HepG2 (cell line): ENCODE data around the gene KCTD13. TPM values are rescaled to one million over a fixed set of nuclear protein-coding genes. Genes with fewer than 3 reads are reported as not detected.

Experiments used
- KLF16 ChIP-seq, 2 experiments: sonication (generic) in 1 of 2; formaldehyde crosslinking in 1 of 2; IDR thresholded peaks; 2 replicates each; pipeline versions ENCODE4 v1.6.1 to v1.8.0; 2016 to 2023; ENCODE audit warnings: missing genetic modification reagents in 2 of 2, missing compliant biosample characterization in 1 of 2
- MAFK ChIP-seq, 2 experiments: IDR thresholded peaks in 1 of 2; conservative IDR thresholded peaks in 1 of 2; 2 replicates each; pipeline ENCODE4 v1.6.1; 2011; ENCODE audit warnings: improper control_type of control experiment in 2 of 2, low read length in 2 of 2
- MBNL3 ChIP-seq: fragments of 250-450 bp; sonication (Bioruptor Pico); conservative IDR thresholded peaks from 2 replicates; pipeline ENCODE4 v1.8.0; 2022; ENCODE audit warnings: mild to moderate bottlenecking, inconsistent platforms
- NFIC ChIP-seq: IDR thresholded peaks from 2 replicates; pipeline ENCODE4 v1.6.1; 2012; ENCODE audit warnings: mild to moderate bottlenecking, low read length, inconsistent platforms
- RELA ChIP-seq: sonication (generic); formaldehyde crosslinking; IDR thresholded peaks from 2 replicates; pipeline ENCODE4 v1.4.0; 2020; ENCODE audit warnings: missing genetic modification reagents
- SP4 ChIP-seq: sonication (generic); formaldehyde crosslinking; IDR thresholded peaks from 2 replicates; pipeline ENCODE4 v1.8.1; 2023; ENCODE audit warnings: mild to moderate bottlenecking, missing genetic modification reagents
- SRSF9 ChIP-seq: fragments of 200-400 bp; formaldehyde crosslinking; IDR thresholded peaks from 2 replicates; pipeline ENCODE4 v1.6.1; 2018; ENCODE audit warnings: borderline replicate concordance, mild to moderate bottlenecking, low read depth, low read length; ENCODE audit not compliant: insufficient read depth, poor library complexity, severe bottlenecking
- THYN1 ChIP-seq: sonication (generic); formaldehyde crosslinking; IDR thresholded peaks from 2 replicates; pipeline ENCODE4 v1.8.1; 2023; ENCODE audit warnings: low read depth, mild to moderate bottlenecking, moderate library complexity, missing genetic modification reagents, borderline replicate concordance
- ZFP1 ChIP-seq: IDR thresholded peaks from 2 replicates; pipeline ENCODE4 v1.6.1; 2016
- ZFP36L1 ChIP-seq: sonication (generic); formaldehyde crosslinking; IDR thresholded peaks from 2 replicates; pipeline ENCODE4 v1.8.0; 2022; ENCODE audit warnings: mild to moderate bottlenecking, missing genetic modification reagents, moderate library complexity
- ZNF232 ChIP-seq: sonication (generic); formaldehyde crosslinking; IDR thresholded peaks from 2 replicates; pipeline ENCODE4 v1.4.0; 2020; ENCODE audit warnings: missing genetic modification reagents, borderline replicate concordance
- ZNF543 ChIP-seq: sonication (generic); formaldehyde crosslinking; IDR thresholded peaks from 2 replicates; pipeline ENCODE4 v1.4.0; 2020; ENCODE audit warnings: mild to moderate bottlenecking, missing genetic modification reagents
- ZNF563 ChIP-seq: sonication (generic); formaldehyde crosslinking; IDR thresholded peaks from 2 replicates; pipeline ENCODE4 v1.8.0; 2022; ENCODE audit warnings: mild to moderate bottlenecking, moderate library complexity, missing genetic modification reagents
- ZNF570 ChIP-seq: sonication (generic); formaldehyde crosslinking; IDR thresholded peaks from 2 replicates; pipeline ENCODE4 v1.4.0; 2020; ENCODE audit warnings: mild to moderate bottlenecking, missing genetic modification reagents, borderline replicate concordance
- ZNF670 ChIP-seq: sonication (generic); formaldehyde crosslinking; IDR thresholded peaks from 2 replicates; pipeline ENCODE4 v1.8.0; 2022; ENCODE audit warnings: mild to moderate bottlenecking, missing genetic modification reagents, borderline replicate concordance
- ZNF747 ChIP-seq: sonication (generic); formaldehyde crosslinking; IDR thresholded peaks from 2 replicates; pipeline ENCODE4 v1.8.1; 2023; ENCODE audit warnings: missing genetic modification reagents, mild to moderate bottlenecking, borderline replicate concordance
- polyA plus RNA-seq, 8 experiments: library from polyadenylated mRNA; depleted of rRNA in 3 of 8; stranded (reverse) in 7 of 8; unstranded in 1 of 8; fragments of >200 nt; fragmentation: Illumina TruSeq in 4 of 8; extraction: Trizol in 4 of 8; gene quantifications; 2 replicates each; pipeline versions ENCODE4 v1.2.1 to v1.2.3, GENCODE V29; 2011 to 2016; ENCODE audit warnings: low read depth in 4 of 8, missing spikeins in 1 of 8, mixed read lengths in 1 of 8; ENCODE audit not compliant: insufficient read depth in 1 of 8
- total RNA-seq, 5 experiments: library from RNA; depleted of rRNA; stranded (reverse); fragments of >200 nt; fragmentation: Illumina TruSeq; extraction: Trizol; gene quantifications; 2 replicates each; pipeline ENCODE4 v1.2.3, GENCODE V29; 2016; ENCODE audit warnings: low read depth in 1 of 5
- TF ChIP-seq, protein P1 (sequence below): sonication (generic); formaldehyde crosslinking; IDR thresholded peaks from 2 replicates; pipeline ENCODE4 v1.8.0; 2022; ENCODE audit warnings: missing genetic modification reagents, mild to moderate bottlenecking, inconsistent platforms, borderline replicate concordance
- TF ChIP-seq, protein P2 (sequence below): sonication (generic); formaldehyde crosslinking; conservative IDR thresholded peaks from 2 replicates; pipeline ENCODE4 v1.4.0; 2020; ENCODE audit warnings: missing genetic modification reagents
- TF ChIP-seq, protein P3 (sequence below): sonication (generic); formaldehyde crosslinking; IDR thresholded peaks from 2 replicates; pipeline ENCODE4; 2020; ENCODE audit warnings: missing genetic modification reagents, mild to moderate bottlenecking, borderline replicate concordance
- TF ChIP-seq, protein P4 (sequence below): sonication (generic); formaldehyde crosslinking; IDR thresholded peaks from 2 replicates; pipeline ENCODE4 v1.5.0; 2020; ENCODE audit warnings: mild to moderate bottlenecking, missing genetic modification reagents, borderline replicate concordance

KCTD13 gene
- total and polyA plus RNA-seq, 2 of the 13 experiments (the other 11 are each of a cell fraction or from before 2014, with no cell fraction given) = 6.3 to 14.7 TPM

DNA sequence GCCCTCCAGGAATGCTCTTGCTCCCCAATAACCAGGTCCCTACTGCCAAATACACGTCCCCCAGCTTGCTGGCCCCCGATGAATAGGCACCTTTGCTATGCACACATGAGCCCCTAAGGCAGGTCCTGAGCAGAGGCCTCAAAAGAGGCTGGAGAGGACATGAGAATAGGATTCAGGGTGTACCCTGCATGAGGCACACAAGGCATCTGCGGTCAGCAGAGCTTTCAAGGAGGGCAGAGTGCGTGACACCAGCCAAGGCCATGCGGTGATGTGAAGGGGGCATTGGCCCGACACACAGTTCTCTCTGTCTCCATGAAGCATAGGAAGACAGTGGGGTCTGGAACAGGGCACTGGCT is 33.6 kb downstream of the KCTD13 start (continued):
- TF ChIP-seq, protein P1, sequence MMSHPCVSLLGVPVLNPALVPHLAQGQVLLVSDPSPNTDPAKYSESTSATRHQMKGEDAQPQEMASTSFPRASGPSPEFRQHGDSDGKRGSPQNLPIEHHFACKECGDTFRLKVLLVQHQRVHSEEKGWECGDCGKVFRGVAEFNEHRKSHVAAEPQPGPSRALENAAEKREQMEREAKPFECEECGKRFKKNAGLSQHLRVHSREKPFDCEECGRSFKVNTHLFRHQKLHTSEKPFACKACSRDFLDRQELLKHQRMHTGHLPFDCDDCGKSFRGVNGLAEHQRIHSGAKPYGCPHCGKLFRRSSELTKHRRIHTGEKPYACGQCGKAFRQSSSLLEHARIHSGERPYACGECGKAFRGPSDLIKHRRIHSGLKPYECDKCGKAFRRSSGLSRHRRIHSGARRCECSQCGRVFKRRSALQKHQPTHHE (CRISPR knock-in tag) = no peak
- TF ChIP-seq ZFP1 (CRISPR knock-in tag) (no peak), NFIC (no peak), ZNF570 (0 out of 2 replicates have a peak, but pooled peaks have one; percentile 25), THYN1 (CRISPR knock-in tag) (no peak), MAFK (conservative IDR thresholded peaks at IDR 0.05 in 1 of 2, IDR thresholded peaks at IDR 0.05 in 1 of 2; ENCODE audit: low read length in 2 of 2) (no peak), SP4 (no peak), SRSF9 (no peak), RELA (no peak), ZNF670 (no peak), ZNF232 (CRISPR knock-in tag) (no peak), KLF16 (CRISPR knock-in tag; IDR thresholded peaks at IDR 0.05) (no peak), MBNL3 (CRISPR knock-in tag) (no peak), ZFP36L1 (CRISPR knock-in tag) (no peak), ZNF543 (CRISPR knock-in tag) (no peak), ZNF563 (CRISPR knock-in tag) (0 out of 2 replicates have a peak, but pooled peaks have one; percentile 5), ZNF747 (CRISPR knock-in tag) (no peak)
- TF ChIP-seq, protein P2, sequence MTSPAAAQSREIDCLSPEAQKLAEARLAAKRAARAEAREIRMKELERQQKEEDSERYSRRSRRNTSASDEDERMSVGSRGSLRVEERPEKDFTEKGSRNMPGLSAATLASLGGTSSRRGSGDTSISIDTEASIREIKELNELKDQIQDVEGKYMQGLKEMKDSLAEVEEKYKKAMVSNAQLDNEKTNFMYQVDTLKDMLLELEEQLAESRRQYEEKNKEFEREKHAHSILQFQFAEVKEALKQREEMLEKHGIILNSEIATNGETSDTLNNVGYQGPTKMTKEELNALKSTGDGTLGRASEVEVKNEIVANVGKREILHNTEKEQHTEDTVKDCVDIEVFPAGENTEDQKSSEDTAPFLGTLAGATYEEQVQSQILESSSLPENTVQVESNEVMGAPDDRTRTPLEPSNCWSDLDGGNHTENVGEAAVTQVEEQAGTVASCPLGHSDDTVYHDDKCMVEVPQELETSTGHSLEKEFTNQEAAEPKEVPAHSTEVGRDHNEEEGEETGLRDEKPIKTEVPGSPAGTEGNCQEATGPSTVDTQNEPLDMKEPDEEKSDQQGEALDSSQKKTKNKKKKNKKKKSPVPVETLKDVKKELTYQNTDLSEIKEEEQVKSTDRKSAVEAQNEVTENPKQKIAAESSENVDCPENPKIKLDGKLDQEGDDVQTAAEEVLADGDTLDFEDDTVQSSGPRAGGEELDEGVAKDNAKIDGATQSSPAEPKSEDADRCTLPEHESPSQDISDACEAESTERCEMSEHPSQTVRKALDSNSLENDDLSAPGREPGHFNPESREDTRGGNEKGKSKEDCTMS (CRISPR knock-in tag) = no peak
- TF ChIP-seq, protein P3, sequence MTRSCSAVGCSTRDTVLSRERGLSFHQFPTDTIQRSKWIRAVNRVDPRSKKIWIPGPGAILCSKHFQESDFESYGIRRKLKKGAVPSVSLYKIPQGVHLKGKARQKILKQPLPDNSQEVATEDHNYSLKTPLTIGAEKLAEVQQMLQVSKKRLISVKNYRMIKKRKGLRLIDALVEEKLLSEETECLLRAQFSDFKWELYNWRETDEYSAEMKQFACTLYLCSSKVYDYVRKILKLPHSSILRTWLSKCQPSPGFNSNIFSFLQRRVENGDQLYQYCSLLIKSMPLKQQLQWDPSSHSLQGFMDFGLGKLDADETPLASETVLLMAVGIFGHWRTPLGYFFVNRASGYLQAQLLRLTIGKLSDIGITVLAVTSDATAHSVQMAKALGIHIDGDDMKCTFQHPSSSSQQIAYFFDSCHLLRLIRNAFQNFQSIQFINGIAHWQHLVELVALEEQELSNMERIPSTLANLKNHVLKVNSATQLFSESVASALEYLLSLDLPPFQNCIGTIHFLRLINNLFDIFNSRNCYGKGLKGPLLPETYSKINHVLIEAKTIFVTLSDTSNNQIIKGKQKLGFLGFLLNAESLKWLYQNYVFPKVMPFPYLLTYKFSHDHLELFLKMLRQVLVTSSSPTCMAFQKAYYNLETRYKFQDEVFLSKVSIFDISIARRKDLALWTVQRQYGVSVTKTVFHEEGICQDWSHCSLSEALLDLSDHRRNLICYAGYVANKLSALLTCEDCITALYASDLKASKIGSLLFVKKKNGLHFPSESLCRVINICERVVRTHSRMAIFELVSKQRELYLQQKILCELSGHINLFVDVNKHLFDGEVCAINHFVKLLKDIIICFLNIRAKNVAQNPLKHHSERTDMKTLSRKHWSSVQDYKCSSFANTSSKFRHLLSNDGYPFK (CRISPR knock-in tag) = 0 out of 2 replicates have a peak, but pooled peaks have one; percentile 23
- TF ChIP-seq, protein P4, sequence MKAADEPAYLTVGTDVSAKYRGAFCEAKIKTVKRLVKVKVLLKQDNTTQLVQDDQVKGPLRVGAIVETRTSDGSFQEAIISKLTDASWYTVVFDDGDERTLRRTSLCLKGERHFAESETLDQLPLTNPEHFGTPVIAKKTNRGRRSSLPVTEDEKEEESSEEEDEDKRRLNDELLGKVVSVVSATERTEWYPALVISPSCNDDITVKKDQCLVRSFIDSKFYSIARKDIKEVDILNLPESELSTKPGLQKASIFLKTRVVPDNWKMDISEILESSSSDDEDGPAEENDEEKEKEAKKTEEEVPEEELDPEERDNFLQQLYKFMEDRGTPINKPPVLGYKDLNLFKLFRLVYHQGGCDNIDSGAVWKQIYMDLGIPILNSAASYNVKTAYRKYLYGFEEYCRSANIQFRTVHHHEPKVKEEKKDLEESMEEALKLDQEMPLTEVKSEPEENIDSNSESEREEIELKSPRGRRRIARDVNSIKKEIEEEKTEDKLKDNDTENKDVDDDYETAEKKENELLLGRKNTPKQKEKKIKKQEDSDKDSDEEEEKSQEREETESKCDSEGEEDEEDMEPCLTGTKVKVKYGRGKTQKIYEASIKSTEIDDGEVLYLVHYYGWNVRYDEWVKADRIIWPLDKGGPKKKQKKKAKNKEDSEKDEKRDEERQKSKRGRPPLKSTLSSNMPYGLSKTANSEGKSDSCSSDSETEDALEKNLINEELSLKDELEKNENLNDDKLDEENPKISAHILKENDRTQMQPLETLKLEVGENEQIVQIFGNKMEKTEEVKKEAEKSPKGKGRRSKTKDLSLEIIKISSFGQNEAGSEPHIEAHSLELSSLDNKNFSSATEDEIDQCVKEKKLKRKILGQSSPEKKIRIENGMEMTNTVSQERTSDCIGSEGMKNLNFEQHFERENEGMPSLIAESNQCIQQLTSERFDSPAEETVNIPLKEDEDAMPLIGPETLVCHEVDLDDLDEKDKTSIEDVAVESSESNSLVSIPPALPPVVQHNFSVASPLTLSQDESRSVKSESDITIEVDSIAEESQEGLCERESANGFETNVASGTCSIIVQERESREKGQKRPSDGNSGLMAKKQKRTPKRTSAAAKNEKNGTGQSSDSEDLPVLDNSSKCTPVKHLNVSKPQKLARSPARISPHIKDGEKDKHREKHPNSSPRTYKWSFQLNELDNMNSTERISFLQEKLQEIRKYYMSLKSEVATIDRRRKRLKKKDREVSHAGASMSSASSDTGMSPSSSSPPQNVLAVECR = no peak
